H1 (cell line): ENCODE data around the gene SCCPDH.

Source experiments
- CTCF ChIP-seq, 3 experiments: IDR thresholded peaks; 1 replicate in 2 of 3; 2 replicates in 1 of 3; pipeline versions ENCODE4 v1.5.1 to v1.6.1; 2011; ENCODE audit warnings: low read length in 3 of 3, mild to moderate bottlenecking in 3 of 3, inconsistent platforms in 2 of 3, low read depth in 1 of 3, moderate library complexity in 1 of 3; ENCODE audit not compliant: insufficient read depth in 1 of 3; ENCODE audit errors: control extremely low read depth in 1 of 3
- EZH2 ChIP-seq: fragments of 200-600 bp; sonication (generic); IDR thresholded peaks from 2 replicates; pipeline ENCODE4 v1.7.1; 2012; ENCODE audit warnings: low read depth, mild to moderate bottlenecking, moderate library complexity, low read length, inconsistent platforms; ENCODE audit not compliant: severe bottlenecking
- POLR2A ChIP-seq, 2 experiments: IDR thresholded peaks; 1 replicate in 1 of 2; 2 replicates in 1 of 2; pipeline ENCODE4 v1.6.1; 2011; ENCODE audit warnings: low read depth in 2 of 2, low read length in 2 of 2, mild to moderate bottlenecking in 2 of 2; ENCODE audit errors: control extremely low read depth in 1 of 2
- POLR2AphosphoS5 ChIP-seq: IDR thresholded peaks from 2 replicates; pipeline ENCODE4 v1.6.1; 2011; ENCODE audit warnings: low read depth, low read length
- RAD21 ChIP-seq, 2 experiments: IDR thresholded peaks in 1 of 2; conservative IDR thresholded peaks in 1 of 2; 2 replicates each; pipeline ENCODE4 v1.6.1; 2011; ENCODE audit warnings: low read depth in 2 of 2, low read length in 2 of 2, improper control_type of control experiment in 1 of 2, inconsistent platforms in 1 of 2, mild to moderate bottlenecking in 1 of 2, moderate library complexity in 1 of 2
- SP1 ChIP-seq: IDR thresholded peaks from 2 replicates; pipeline ENCODE4 v1.6.1; 2011; ENCODE audit warnings: low read depth, low read length
- TBP ChIP-seq: IDR thresholded peaks from 2 replicates; pipeline ENCODE4 v1.6.1; 2011; ENCODE audit warnings: low read depth, low read length, improper control_type of control experiment
- USF2 ChIP-seq: IDR thresholded peaks from 2 replicates; pipeline ENCODE4 v1.6.1; 2011; ENCODE audit warnings: low read length, improper control_type of control experiment
- YY1 ChIP-seq: IDR thresholded peaks from 2 replicates; pipeline ENCODE4 v1.6.1; 2011; ENCODE audit warnings: low read depth, mild to moderate bottlenecking, low read length
- ZNF274 ChIP-seq: IDR thresholded peaks from 2 replicates; pipeline ENCODE4 v1.7.0; 2012; ENCODE audit warnings: low read length, borderline replicate concordance; ENCODE audit errors: extremely low read depth
- TF ChIP-seq, protein P1 (sequence below): IDR thresholded peaks from 2 replicates; pipeline ENCODE4 v1.6.1; 2012; ENCODE audit warnings: low read length, inconsistent platforms

DNA sequence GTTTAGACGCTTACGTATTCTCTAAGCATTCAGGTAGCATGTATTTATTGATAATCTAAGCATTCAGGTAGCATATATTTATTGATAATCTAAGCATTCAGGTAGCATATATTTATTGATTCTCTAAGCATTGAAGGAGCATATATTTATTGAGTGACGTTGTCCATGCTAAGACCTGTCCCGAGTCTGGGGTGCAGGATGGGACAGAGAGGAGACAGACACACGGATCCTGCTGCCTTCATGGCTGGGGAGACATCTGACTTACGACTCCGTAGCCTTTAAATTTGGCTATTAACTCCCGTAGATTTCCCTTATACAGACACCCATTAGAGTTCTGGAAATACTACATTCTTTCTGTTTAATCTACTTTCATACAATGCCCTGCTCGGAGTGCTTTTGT, 982 bp downstream of the SCCPDH start:
- no peak for TF ChIP-seq SP1
- TF ChIP-seq CTCF (IDR thresholded peaks at IDR 0.05; ENCODE audit: control extremely low read depth in 1 of 3, insufficient read depth in 1 of 3, low read depth in 1 of 3, low read length in 3 of 3): no peak
- no peak for TF ChIP-seq ZNF274
- TF ChIP-seq, protein P1, sequence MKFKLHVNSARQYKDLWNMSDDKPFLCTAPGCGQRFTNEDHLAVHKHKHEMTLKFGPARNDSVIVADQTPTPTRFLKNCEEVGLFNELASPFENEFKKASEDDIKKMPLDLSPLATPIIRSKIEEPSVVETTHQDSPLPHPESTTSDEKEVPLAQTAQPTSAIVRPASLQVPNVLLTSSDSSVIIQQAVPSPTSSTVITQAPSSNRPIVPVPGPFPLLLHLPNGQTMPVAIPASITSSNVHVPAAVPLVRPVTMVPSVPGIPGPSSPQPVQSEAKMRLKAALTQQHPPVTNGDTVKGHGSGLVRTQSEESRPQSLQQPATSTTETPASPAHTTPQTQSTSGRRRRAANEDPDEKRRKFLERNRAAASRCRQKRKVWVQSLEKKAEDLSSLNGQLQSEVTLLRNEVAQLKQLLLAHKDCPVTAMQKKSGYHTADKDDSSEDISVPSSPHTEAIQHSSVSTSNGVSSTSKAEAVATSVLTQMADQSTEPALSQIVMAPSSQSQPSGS: no peak
- TF ChIP-seq TBP: no peak
- TF ChIP-seq POLR2AphosphoS5: no peak
- TF ChIP-seq EZH2: no peak
- TF ChIP-seq RAD21 (IDR thresholded peaks at IDR 0.05 in 1 of 2, conservative IDR thresholded peaks at IDR 0.05 in 1 of 2; ENCODE audit: low read depth in 2 of 2, low read length in 2 of 2): no peak
- TF ChIP-seq YY1: no peak
- no peak for TF ChIP-seq POLR2A (IDR thresholded peaks at IDR 0.05; ENCODE audit: control extremely low read depth in 1 of 2, low read depth in 2 of 2, low read length in 2 of 2)
- TF ChIP-seq USF2: no peak
